ENCODE measurements around the gene COL5A1. TPM values are rescaled to one million over a fixed set of nuclear protein-coding genes. Genes with fewer than 3 reads are reported as not detected.

COL5A1 gene
- total and polyA plus RNA-seq, 2 experiments from 2014 or later = 211 to 812 TPM

GRCh38 chr9:134720136-134720753 lies 78.6 kb downstream of the COL5A1 start:
- Histone ChIP-seq H2AFZ (no peak overlapping the region), H3K9ac (no peak overlapping the region), H4K20me1 (ENCODE audit: insufficient read depth) (peaks cover 18% of the 10 kb centered on the region; the same call in 1 of the 2 replicates), H3K9me3 (ENCODE audit: low read depth) (no peaks in the 10 kb centered on the region), H3K27me3 (replicated peaks; ENCODE audit: insufficient read depth) (no peaks in the 10 kb centered on the region), H3K4me3 (no peak overlapping the region), H3F3A (ENCODE audit: insufficient read depth) (peaks cover 44% of the 10 kb centered on the region), H3K79me2 (ENCODE audit: insufficient read depth) (peaks cover 100% of the 10 kb centered on the region), H3K4me1 (ENCODE audit: insufficient read depth) (no peaks in the 10 kb centered on the region), H3K4me2 (ENCODE audit: unreplicated experiment) (no peak overlapping the region), H3K36me3 (ENCODE audit: low read depth) (peaks cover 19% of the 10 kb centered on the region; the same call in 1 of the 2 replicates), H3K27ac (no peak overlapping the region), H3K9me2 (ENCODE audit: insufficient read depth) (no peaks in the 10 kb centered on the region)
- TF ChIP-seq EZH2 (IDR thresholded peaks at IDR 0.05; ENCODE audit: insufficient read depth, poor library complexity, severe bottlenecking) (no peak), EZH2phosphoT487 (IDR thresholded peaks at IDR 0.05; ENCODE audit: insufficient read depth, low read depth) (no peak)
- in situ Hi-C loops (cut with MboI) = no loop called here
- WGBS, 2 experiments (ENCODE audit: low coverage in 1 of 2, low lambda C conversion rate in 2 of 2, missing lambda C conversion rate in 2 of 2) = 84 to 91% methylated on average over 17 of the region's 17 CpGs
- DNase-seq = no peak

DNA sequence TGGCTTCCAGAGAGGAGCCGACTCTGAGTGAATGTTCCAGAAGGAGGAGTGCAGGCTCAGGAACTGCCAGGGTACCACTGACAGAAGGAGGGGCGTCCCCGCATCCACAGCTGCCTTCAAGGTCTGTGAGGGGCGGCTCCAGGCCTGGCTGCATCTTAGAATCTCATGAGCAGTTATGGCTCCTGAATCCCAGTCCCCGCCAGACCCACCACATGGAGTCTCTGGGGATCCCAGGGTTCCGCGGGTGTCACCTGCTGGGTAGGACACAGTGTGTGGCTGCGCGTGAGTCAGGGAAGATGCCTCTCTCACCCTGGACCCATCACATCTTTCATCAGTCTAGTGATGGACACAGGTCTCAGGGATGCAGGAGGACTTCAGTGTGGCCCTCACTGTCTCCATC lies 79.2 kb downstream of the COL5A1 start:
- H3K79me2 ChIP-seq (ENCODE audit: insufficient read depth) = peaks cover 100% of the 10 kb centered on the region
- H3K36me3 ChIP-seq (ENCODE audit: low read depth) = peaks cover 19% of the 10 kb centered on the region; the same call in 1 of the 2 replicates
- 87 to 89% methylated on average over 9 of the region's 9 CpGs for WGBS, 2 experiments (ENCODE audit: low coverage in 1 of 2, low lambda C conversion rate in 2 of 2, missing lambda C conversion rate in 2 of 2)
- H3F3A ChIP-seq (ENCODE audit: insufficient read depth) = peaks cover 44% of the 10 kb centered on the region
- no peak overlapping the region for H2AFZ ChIP-seq
- no peaks in the 10 kb centered on the region for H3K9me3 ChIP-seq (ENCODE audit: low read depth)
- TF ChIP-seq EZH2 (IDR thresholded peaks at IDR 0.05; ENCODE audit: insufficient read depth, poor library complexity, severe bottlenecking) (no peak), EZH2phosphoT487 (IDR thresholded peaks at IDR 0.05; ENCODE audit: insufficient read depth, low read depth) (no peak)
- peaks cover 24% of the 10 kb centered on the region for H4K20me1 ChIP-seq (ENCODE audit: insufficient read depth)
- H3K27ac ChIP-seq = no peak overlapping the region
- in situ Hi-C loops (cut with MboI) = no loop called here
- H3K9ac ChIP-seq = no peak overlapping the region
- DNase-seq = no peak
- no peak overlapping the region for H3K4me3 ChIP-seq
- H3K27me3 ChIP-seq (replicated peaks; ENCODE audit: insufficient read depth) = no peaks in the 10 kb centered on the region
- no peaks in the 10 kb centered on the region for H3K9me2 ChIP-seq (ENCODE audit: insufficient read depth)
- no peaks in the 10 kb centered on the region for H3K4me1 ChIP-seq (ENCODE audit: insufficient read depth)
- H3K4me2 ChIP-seq (ENCODE audit: unreplicated experiment) = no peak overlapping the region

- H3K9me2 ChIP-seq (ENCODE audit: insufficient read depth) = no peaks in the 10 kb centered on the region
- 83 to 88% methylated on average over 9 of the region's 9 CpGs for WGBS, 2 experiments (ENCODE audit: low coverage in 1 of 2, low lambda C conversion rate in 2 of 2, missing lambda C conversion rate in 2 of 2)
- peaks cover 49% of the 10 kb centered on the region for H3F3A ChIP-seq (ENCODE audit: insufficient read depth)
- H3K27ac ChIP-seq = no peak overlapping the region
- DNase-seq = no peak
- no peak overlapping the region for H3K4me3 ChIP-seq
- no peak overlapping the region for H2AFZ ChIP-seq
- H3K36me3 ChIP-seq (ENCODE audit: low read depth) = peaks cover 19% of the 10 kb centered on the region; the same call in 1 of the 2 replicates
- H3K27me3 ChIP-seq (replicated peaks; ENCODE audit: insufficient read depth) = no peaks in the 10 kb centered on the region
- H3K9me3 ChIP-seq (ENCODE audit: low read depth) = no peaks in the 10 kb centered on the region
- H3K4me1 ChIP-seq (ENCODE audit: insufficient read depth) = no peaks in the 10 kb centered on the region
- TF ChIP-seq EZH2phosphoT487 (IDR thresholded peaks at IDR 0.05; ENCODE audit: insufficient read depth, low read depth) (no peak), EZH2 (IDR thresholded peaks at IDR 0.05; ENCODE audit: insufficient read depth, poor library complexity, severe bottlenecking) (no peak)
- no peak overlapping the region for H3K9ac ChIP-seq
- peaks cover 100% of the 10 kb centered on the region for H3K79me2 ChIP-seq (ENCODE audit: insufficient read depth)
- H3K4me2 ChIP-seq (ENCODE audit: unreplicated experiment) = no peak overlapping the region
- H4K20me1 ChIP-seq (ENCODE audit: insufficient read depth) = peaks cover 29% of the 10 kb centered on the region
- in situ Hi-C loops (cut with MboI) = no loop called here
These were observed 79.7 kb downstream of the COL5A1 start for GRCh38 chr9:134721344-134721743.

DNA sequence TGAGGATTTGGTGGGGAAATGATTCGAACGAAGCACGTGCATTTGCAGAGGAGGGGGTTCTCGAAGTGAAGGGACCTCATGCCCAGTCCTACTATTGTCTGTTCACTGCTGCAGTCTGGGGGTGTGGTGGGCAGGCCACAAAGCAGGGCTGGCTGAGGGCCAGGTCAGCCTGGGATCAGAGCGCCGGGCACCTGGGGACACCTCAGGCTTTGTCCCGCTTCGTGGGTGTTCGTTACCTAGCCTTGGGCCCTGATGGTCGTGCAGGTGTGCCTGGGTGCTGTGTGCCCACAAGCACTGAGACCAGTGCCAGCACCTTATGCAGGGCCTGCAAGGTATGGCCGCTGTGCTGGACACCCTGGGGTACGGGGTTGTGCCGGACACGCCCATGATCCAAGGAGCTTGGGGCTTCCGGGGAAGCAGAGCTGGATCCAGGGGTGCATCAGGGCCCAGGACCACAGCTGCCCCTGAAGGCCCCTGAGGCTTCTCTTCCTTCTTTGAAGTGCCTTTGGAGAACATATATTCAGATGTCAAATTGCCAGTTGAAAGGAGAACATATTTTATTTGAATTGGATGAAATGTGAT lies 80.6 kb downstream of the COL5A1 start:
- H3K4me3 ChIP-seq = no peak overlapping the region
- TF ChIP-seq EZH2 (IDR thresholded peaks at IDR 0.05; ENCODE audit: insufficient read depth, poor library complexity, severe bottlenecking) = no peak
- TF ChIP-seq EZH2phosphoT487 (IDR thresholded peaks at IDR 0.05; ENCODE audit: insufficient read depth, low read depth) = no peak
- DNase-seq = no peak
- peaks cover 31% of the 10 kb centered on the region for H4K20me1 ChIP-seq (ENCODE audit: insufficient read depth)
- H2AFZ ChIP-seq = no peak overlapping the region
- WGBS, 2 experiments (ENCODE audit: low coverage in 1 of 2, low lambda C conversion rate in 2 of 2, missing lambda C conversion rate in 2 of 2) = 87 to 88% methylated on average over 15 of the region's 15 CpGs
- H3K27me3 ChIP-seq (replicated peaks; ENCODE audit: insufficient read depth) = no peaks in the 10 kb centered on the region
- H3F3A ChIP-seq (ENCODE audit: insufficient read depth) = peaks cover 50% of the 10 kb centered on the region
- no peaks in the 10 kb centered on the region for H3K4me1 ChIP-seq (ENCODE audit: insufficient read depth)
- H3K9ac ChIP-seq = no peak overlapping the region
- H3K9me2 ChIP-seq (ENCODE audit: insufficient read depth) = no peaks in the 10 kb centered on the region
- in situ Hi-C loops (cut with MboI) = no loop called here
- H3K27ac ChIP-seq = no peak overlapping the region
- no peak overlapping the region for H3K4me2 ChIP-seq (ENCODE audit: unreplicated experiment)
- peaks cover 100% of the 10 kb centered on the region for H3K79me2 ChIP-seq (ENCODE audit: insufficient read depth)
- H3K9me3 ChIP-seq (ENCODE audit: low read depth) = no peaks in the 10 kb centered on the region
- H3K36me3 ChIP-seq (ENCODE audit: low read depth) = peaks cover 15% of the 10 kb centered on the region; the same call in 1 of the 2 replicates
